PC-3 (cell line): ENCODE results near the gene DNAJC11. TPM values are rescaled to one million over a fixed set of nuclear protein-coding genes. Genes with fewer than 3 reads are reported as not detected.

Source experiments
- ATAC-seq: fragments of 200-7000 bp; cut with Tn5 transposase; 2 replicates; pipeline ENCODE4 v1.9.1; 2020; ENCODE audit warnings: mild to moderate bottlenecking, moderate library complexity
- BruUV-seq: library from RNA; stranded (reverse); fragments of 400-500 nt; replicated peaks from 2 replicates; lab custom pipeline; 2021; lab: Mats Ljungman, UMichigan
- CTCF ChIA-PET: fragments of 300-600 bp; sonication (Branson Sonifier 250); formaldehyde crosslinking; loops from one replicate; lab custom pipeline; 2022; ENCODE audit warnings: antibody characterized with exemption; lab: Charles Lee
- POLR2A ChIA-PET: fragments of 300-600 bp; sonication (Branson Sonifier 250); formaldehyde crosslinking; loops from one replicate; lab custom pipeline; 2022; ENCODE audit warnings: antibody characterized with exemption; ENCODE audit not compliant: unreplicated experiment; lab: Charles Lee
- DNase-seq: peaks from one replicate; pipeline ENCODE4 v3.0.0-alpha.2; 2015
- H2AFZ ChIP-seq: fragments of 300-600 bp; sonication (generic); 2 replicates; pipeline ENCODE4 v1.6.0; 2016; ENCODE audit warnings: antibody characterized with exemption, low read length
- H3F3A ChIP-seq: fragments of 300-600 bp; sonication (generic); one replicate; pipeline ENCODE4 v1.6.0; 2017; ENCODE audit warnings: antibody characterized with exemption, low read length, control low read depth, mild to moderate bottlenecking; ENCODE audit not compliant: unreplicated experiment
- H3K27ac ChIP-seq: fragments of 300-600 bp; sonication (generic); 2 replicates; pipeline ENCODE4 v1.5.1; 2016; ENCODE audit warnings: mild to moderate bottlenecking, low read length
- H3K27me3 ChIP-seq: fragments of 300-600 bp; sonication (generic); 2 replicates; pipeline ENCODE4 v1.6.1; 2016; ENCODE audit warnings: low read length, mixed read lengths
- H3K36me3 ChIP-seq: fragments of 300-600 bp; sonication (generic); 2 replicates; pipeline ENCODE4 v1.6.1; 2016; ENCODE audit warnings: low read depth, mixed run types, low read length, mixed read lengths
- H3K4me1 ChIP-seq: fragments of 300-600 bp; sonication (generic); 2 replicates; pipeline ENCODE4 v1.5.1; 2016; ENCODE audit warnings: low read length; ENCODE audit not compliant: insufficient read depth
- H3K4me2 ChIP-seq: fragments of 300-600 bp; sonication (generic); 2 replicates; pipeline ENCODE4 v1.6.0; 2016; ENCODE audit warnings: low read length
- H3K4me3 ChIP-seq: fragments of 300-600 bp; sonication (generic); 2 replicates; pipeline ENCODE4 v1.5.1; 2016; ENCODE audit warnings: mild to moderate bottlenecking, low read length, mixed read lengths
- H3K79me2 ChIP-seq: fragments of 300-600 bp; sonication (generic); 2 replicates; pipeline ENCODE4 v1.6.1; 2017; ENCODE audit warnings: low read length, mixed read lengths
- H3K9ac ChIP-seq: fragments of 300-600 bp; sonication (generic); 2 replicates; pipeline ENCODE4 v1.6.0; 2016; ENCODE audit warnings: mild to moderate bottlenecking, low read length
- H3K9me2 ChIP-seq: fragments of 300-600 bp; sonication (generic); replicated peaks from 2 replicates; pipeline ENCODE4 v1.6.1; 2016; ENCODE audit warnings: mixed run types, low read length, mixed read lengths
- H3K9me3 ChIP-seq: fragments of 300-600 bp; sonication (generic); 2 replicates; pipeline ENCODE4 v1.6.1; 2016; ENCODE audit warnings: low read length, mixed read lengths
- H4K20me1 ChIP-seq: fragments of 300-600 bp; sonication (generic); 2 replicates; pipeline ENCODE4 v1.6.1; 2016; ENCODE audit warnings: low read length, mixed read lengths
- EZH2 ChIP-seq: fragments of 300-600 bp; sonication (generic); IDR thresholded peaks from one replicate; pipeline ENCODE4 v1.6.1; 2017; ENCODE audit warnings: antibody characterized with exemption, mild to moderate bottlenecking, low read length; ENCODE audit not compliant: unreplicated experiment
- EZH2phosphoT487 ChIP-seq: fragments of 300-600 bp; sonication (generic); IDR thresholded peaks from 2 replicates; pipeline ENCODE4 v1.6.1; 2018; ENCODE audit warnings: mild to moderate bottlenecking, antibody characterized with exemption, low read length, borderline replicate concordance
- intact Hi-C: fragments of 100-400 bp; cut with micrococcal nuclease; formaldehyde crosslinking; loops from 2 replicates; pipeline ENCODE4 v1.9.0; 2023
- total RNA-seq: library from RNA; depleted of rRNA; stranded (reverse); fragments of >200 nt; gene quantifications from 2 replicates; pipeline ENCODE4 v1.2.3, GENCODE V29; 2014
- TF ChIP-seq, protein P1 (sequence below): fragments of 300-600 bp; sonication (generic); conservative IDR thresholded peaks from 2 replicates; pipeline ENCODE4 v1.5.1; 2017; ENCODE audit warnings: antibody characterized with exemption, low read depth, mild to moderate bottlenecking, low read length

Gene DNAJC11
- total RNA-seq, 1 experiment from 2014 or later, result 105 TPM

DNA sequence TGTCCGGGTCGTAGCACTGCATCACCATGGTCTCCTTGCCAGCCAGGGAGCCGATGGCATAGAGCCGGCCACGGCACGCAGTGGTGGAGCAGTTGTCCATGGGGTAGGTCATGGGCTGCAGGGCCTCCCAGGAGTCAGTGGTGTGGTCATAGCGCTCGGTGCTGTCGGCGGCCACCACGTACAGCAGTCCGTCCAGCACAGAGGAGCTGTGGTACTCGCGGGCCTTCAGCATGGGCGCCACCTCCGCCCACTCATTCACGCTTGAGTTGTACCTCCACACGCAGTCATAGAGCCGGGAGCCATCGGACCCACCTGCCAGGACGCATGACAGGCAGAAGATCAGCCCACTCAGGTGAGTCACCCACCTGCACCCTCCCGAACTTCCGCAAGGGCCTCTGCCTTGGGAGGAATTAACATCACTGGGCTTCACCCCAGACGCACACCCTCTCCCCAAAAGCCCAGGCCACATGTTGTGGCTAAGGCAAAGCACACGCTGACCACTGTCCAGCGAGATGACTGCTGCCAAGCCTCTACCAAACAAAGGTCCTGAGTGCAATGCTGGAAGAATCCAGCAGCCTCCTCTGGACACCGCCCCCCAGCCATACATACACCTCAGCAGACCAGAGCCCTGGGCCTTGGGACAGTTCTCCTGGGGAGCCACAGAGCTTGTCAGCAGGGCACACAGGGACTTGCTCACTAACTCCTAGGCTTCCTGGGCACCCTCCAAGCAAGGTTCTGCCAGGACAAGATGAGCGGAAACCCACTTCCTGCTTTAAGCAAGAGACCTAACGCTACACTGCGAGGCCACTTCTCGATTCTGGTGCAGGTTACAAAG is 102.3 kb downstream of the DNAJC11 start:
- BruUV-seq, result no TSS peak
- H3K9ac ChIP-seq, result peak overlapping the region; percentile 11; the same call in 1 of the 2 replicates
- H3K9me3 ChIP-seq, result no peaks in the 10 kb centered on the region
- H3K9me2 ChIP-seq, result no peaks in the 10 kb centered on the region
- H3K36me3 ChIP-seq, result peaks cover 41% of the 10 kb centered on the region
- ChIA-PET CTCF (interaction anchor here (0.8 kb wide), 1 partner anchor 19 kb away, joined by 4 read pairs; the partner anchor contains the start of gene ZBTB48), POLR2A (no interaction called here)
- DNase-seq (peak; percentile 70), ATAC-seq (no peak)
- H3K79me2 ChIP-seq, result peaks cover 76% of the 10 kb centered on the region
- H4K20me1 ChIP-seq, result peaks cover 54% of the 10 kb centered on the region
- H3K27me3 ChIP-seq, result no peaks in the 10 kb centered on the region
- peak overlapping the region; percentile 86 for H3K4me3 ChIP-seq
- no peak overlapping the region for H2AFZ ChIP-seq
- H3K4me2 ChIP-seq, result peak overlapping the region; percentile 92
- H3K4me1 ChIP-seq, result peaks cover 29% of the 10 kb centered on the region
- H3F3A ChIP-seq, result no peaks in the 10 kb centered on the region
- intact Hi-C loops, result no loop called here
- no peak for TF ChIP-seq EZH2
- TF ChIP-seq, protein P1, sequence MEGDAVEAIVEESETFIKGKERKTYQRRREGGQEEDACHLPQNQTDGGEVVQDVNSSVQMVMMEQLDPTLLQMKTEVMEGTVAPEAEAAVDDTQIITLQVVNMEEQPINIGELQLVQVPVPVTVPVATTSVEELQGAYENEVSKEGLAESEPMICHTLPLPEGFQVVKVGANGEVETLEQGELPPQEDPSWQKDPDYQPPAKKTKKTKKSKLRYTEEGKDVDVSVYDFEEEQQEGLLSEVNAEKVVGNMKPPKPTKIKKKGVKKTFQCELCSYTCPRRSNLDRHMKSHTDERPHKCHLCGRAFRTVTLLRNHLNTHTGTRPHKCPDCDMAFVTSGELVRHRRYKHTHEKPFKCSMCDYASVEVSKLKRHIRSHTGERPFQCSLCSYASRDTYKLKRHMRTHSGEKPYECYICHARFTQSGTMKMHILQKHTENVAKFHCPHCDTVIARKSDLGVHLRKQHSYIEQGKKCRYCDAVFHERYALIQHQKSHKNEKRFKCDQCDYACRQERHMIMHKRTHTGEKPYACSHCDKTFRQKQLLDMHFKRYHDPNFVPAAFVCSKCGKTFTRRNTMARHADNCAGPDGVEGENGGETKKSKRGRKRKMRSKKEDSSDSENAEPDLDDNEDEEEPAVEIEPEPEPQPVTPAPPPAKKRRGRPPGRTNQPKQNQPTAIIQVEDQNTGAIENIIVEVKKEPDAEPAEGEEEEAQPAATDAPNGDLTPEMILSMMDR, result no peak
- TF ChIP-seq EZH2phosphoT487, result no peak; the same call in 1 of the 2 replicates
- H3K27ac ChIP-seq, result peak overlapping the region; percentile 23; the same call in 1 of the 2 replicates

DNA sequence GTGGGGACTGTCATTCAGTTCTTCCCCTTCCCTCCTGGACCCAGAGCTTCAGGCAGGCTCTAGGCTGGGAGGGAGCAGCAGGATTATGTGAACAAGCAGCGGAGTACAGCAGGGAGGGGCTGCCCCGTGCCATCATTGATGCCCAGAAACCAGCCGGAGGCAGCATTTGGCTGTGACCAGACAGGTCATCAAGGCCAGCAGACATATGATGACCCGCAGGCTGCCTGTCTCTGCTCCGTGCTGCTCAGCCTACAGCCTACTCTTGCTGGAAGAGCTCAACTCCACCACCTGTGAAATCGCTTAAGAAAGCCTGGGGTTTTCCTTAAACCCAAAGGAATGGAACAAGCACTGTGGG is 103.9 kb downstream of the DNAJC11 start:
- TF ChIP-seq, protein P1, result no peak
- TF ChIP-seq EZH2 (no peak), EZH2phosphoT487 (no peak)
- Histone ChIP-seq H3K36me3 (peaks cover 55% of the 10 kb centered on the region), H3K9ac (no peak overlapping the region), H3K9me2 (no peaks in the 10 kb centered on the region), H2AFZ (no peak overlapping the region), H3K79me2 (peaks cover 81% of the 10 kb centered on the region), H3K4me2 (no peak overlapping the region), H3K4me1 (peaks cover 16% of the 10 kb centered on the region), H3K9me3 (no peaks in the 10 kb centered on the region), H4K20me1 (peaks cover 59% of the 10 kb centered on the region), H3F3A (no peaks in the 10 kb centered on the region), H3K4me3 (no peak overlapping the region), H3K27ac (no peak overlapping the region), H3K27me3 (no peaks in the 10 kb centered on the region)
- CTCF ChIA-PET, result interaction anchor here (0.6 to 0.7 kb wide), 2 partner anchors 138 to 515 kb away, joined by 3 to 5 read pairs; no protein-coding TSS in a partner anchor
- POLR2A ChIA-PET, result interaction anchor here (0.7 kb wide), 1 partner anchor 15 kb away, joined by 4 read pairs; no protein-coding TSS in a partner anchor
- ATAC-seq (no peak), DNase-seq (no peak)
- intact Hi-C loops, result no loop called here
- no TSS peak for BruUV-seq
